Loucy (cell line): ENCODE measurements around the gene SIGLEC12.
"Not testable (repeated sequence)": the region's sequence is repeated elsewhere in the genome, so short reads cannot be mapped to it uniquely, and the experiment has no call there.

ENCODE experiments used
- H2AFZ ChIP-seq: fragments of 200-600 bp; sonication (generic); 2 replicates; pipeline ENCODE4 v1.6.0; 2016; ENCODE audit warnings: antibody characterized with exemption, mild to moderate bottlenecking, low read length, moderate library complexity
- H3F3A ChIP-seq: fragments of 200-600 bp; 2 replicates; pipeline ENCODE4 v1.6.0; 2016; ENCODE audit warnings: antibody characterized with exemption, low read depth, mild to moderate bottlenecking
- H3K27me3 ChIP-seq: fragments of 200-600 bp; sonication (generic); 2 replicates; pipeline ENCODE4 v1.6.1; 2014; ENCODE audit warnings: low read length, mild to moderate bottlenecking; ENCODE audit not compliant: insufficient read depth, poor library complexity, severe bottlenecking
- H3K36me3 ChIP-seq: fragments of 200-600 bp; sonication (generic); 2 replicates; pipeline ENCODE4 v1.6.1; 2016; ENCODE audit warnings: low read length; ENCODE audit not compliant: insufficient read depth
- H3K4me1 ChIP-seq: fragments of 200-600 bp; sonication (generic); 2 replicates; pipeline ENCODE4 v1.5.1; 2014; ENCODE audit warnings: low read length, mild to moderate bottlenecking; ENCODE audit not compliant: insufficient read depth, poor library complexity, severe bottlenecking
- H3K4me2 ChIP-seq: fragments of 200-600 bp; sonication (generic); 2 replicates; pipeline ENCODE4 v1.6.0; 2014; ENCODE audit warnings: antibody characterized with exemption, low read length, low read depth, mild to moderate bottlenecking; ENCODE audit not compliant: poor library complexity, severe bottlenecking
- H3K4me3 ChIP-seq: fragments of 200-600 bp; sonication (generic); 2 replicates; pipeline ENCODE4 v1.5.1; 2014; ENCODE audit warnings: low read length, mild to moderate bottlenecking, mixed read lengths; ENCODE audit not compliant: poor library complexity, severe bottlenecking
- H3K79me2 ChIP-seq: fragments of 200-600 bp; sonication (generic); 2 replicates; pipeline ENCODE4 v1.6.1; 2014; ENCODE audit warnings: low read length; ENCODE audit not compliant: insufficient read depth
- H3K9ac ChIP-seq: fragments of 200-600 bp; sonication (generic); 2 replicates; pipeline ENCODE4 v1.6.0; 2014; ENCODE audit warnings: mild to moderate bottlenecking, low read depth, low read length, moderate library complexity; ENCODE audit not compliant: poor library complexity, severe bottlenecking
- H3K9me2 ChIP-seq: fragments of 200-600 bp; sonication (generic); replicated peaks from 2 replicates; pipeline ENCODE4 v1.6.1; 2016; ENCODE audit warnings: low read depth, low read length, mixed read lengths
- H3K9me3 ChIP-seq: fragments of 200-600 bp; sonication (generic); 2 replicates; pipeline ENCODE4 v1.6.1; 2014; ENCODE audit warnings: mild to moderate bottlenecking, antibody characterized with exemption, low read length, low read depth; ENCODE audit not compliant: insufficient read depth
- H4K20me1 ChIP-seq: fragments of 200-600 bp; sonication (generic); 2 replicates; pipeline ENCODE4 v1.6.0; 2014; ENCODE audit warnings: antibody characterized with exemption, low read length, mild to moderate bottlenecking; ENCODE audit not compliant: insufficient read depth, poor library complexity, severe bottlenecking
- CTCF ChIP-seq: fragments of 200-600 bp; sonication (generic); conservative IDR thresholded peaks from 2 replicates; pipeline ENCODE4 v1.5.1; 2014; ENCODE audit warnings: mild to moderate bottlenecking, antibody characterized with exemption, low read length
- EZH2phosphoT487 ChIP-seq: fragments of 200-600 bp; IDR thresholded peaks from 2 replicates; pipeline ENCODE4 v1.6.1; 2018; ENCODE audit warnings: antibody characterized with exemption, mild to moderate bottlenecking, moderate library complexity, borderline replicate concordance

Gene SIGLEC12

DNA sequence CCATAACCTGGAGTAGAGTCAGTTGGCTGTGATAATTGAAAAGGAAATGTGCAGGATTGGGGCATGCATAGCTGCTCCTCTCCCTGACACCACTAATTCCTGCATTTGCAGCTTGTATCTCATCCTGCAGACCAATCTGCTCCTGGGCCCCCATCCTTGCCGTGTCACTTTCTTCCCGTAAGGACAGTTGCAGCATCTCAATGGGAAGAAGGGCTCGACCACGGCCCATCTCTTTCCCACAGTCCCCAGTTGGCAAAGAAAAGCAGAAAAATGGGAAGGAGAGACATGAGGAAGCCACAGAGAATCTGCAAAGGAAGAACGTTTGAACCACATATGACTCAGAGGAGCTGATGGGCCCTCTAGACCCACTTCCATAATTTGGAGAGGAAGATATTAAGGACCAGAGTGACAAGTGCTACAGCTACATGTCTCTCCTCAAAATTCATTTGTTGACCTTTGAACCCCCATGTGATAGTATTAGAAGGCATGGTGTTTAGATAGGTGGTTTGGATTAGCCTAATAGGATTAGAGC, 1.8 kb upstream of the SIGLEC12 start:
- Histone ChIP-seq H4K20me1 (no peaks in the 10 kb centered on the region), H3K9me2 (no peaks in the 10 kb centered on the region), H3K36me3 (no peaks in the 10 kb centered on the region), H3F3A (no peaks in the 10 kb centered on the region), H2AFZ (no peak overlapping the region), H3K27me3 (peaks cover 4% of the 10 kb centered on the region), H3K9me3 (no peaks in the 10 kb centered on the region), H3K4me1 (peaks cover 9% of the 10 kb centered on the region), H3K4me2 (no peak overlapping the region), H3K79me2 (no peaks in the 10 kb centered on the region), H3K4me3 (no peak overlapping the region), H3K9ac (no peak overlapping the region)
- TF ChIP-seq EZH2phosphoT487, result no peak
- no peak for TF ChIP-seq CTCF

- not testable (repeated sequence) for H3K9ac ChIP-seq, H3K4me1 ChIP-seq, H4K20me1 ChIP-seq, H3K9me3 ChIP-seq, H3K36me3 ChIP-seq, H3K79me2 ChIP-seq, H3K9me2 ChIP-seq, H3K27me3 ChIP-seq, H3K4me3 ChIP-seq, H3F3A ChIP-seq, H2AFZ ChIP-seq
- H3K4me2 ChIP-seq, result peak overlapping the region; percentile 56
Measured at GRCh38 chr19:51500931-51501330, 669 bp downstream of the SIGLEC12 start.

- no peaks in the 10 kb centered on the region for H3F3A ChIP-seq
- no peaks in the 10 kb centered on the region for H4K20me1 ChIP-seq
- no peaks in the 10 kb centered on the region for H3K9me3 ChIP-seq
- H3K4me1 ChIP-seq, result peaks cover 9% of the 10 kb centered on the region
- no peak overlapping the region for H2AFZ ChIP-seq
- no peaks in the 10 kb centered on the region for H3K36me3 ChIP-seq
- H3K9ac ChIP-seq, result no peak overlapping the region
- no peaks in the 10 kb centered on the region for H3K27me3 ChIP-seq
- H3K9me2 ChIP-seq, result no peaks in the 10 kb centered on the region
- TF ChIP-seq EZH2phosphoT487 (no peak), CTCF (no peak)
- no peaks in the 10 kb centered on the region for H3K79me2 ChIP-seq
- no peak overlapping the region for H3K4me3 ChIP-seq
- H3K4me2 ChIP-seq, result no peak overlapping the region
Measured at GRCh38 chr19:51497666-51498065, 3.9 kb downstream of the SIGLEC12 start.

- no peaks in the 10 kb centered on the region for H3F3A ChIP-seq
- no peak overlapping the region for H3K9ac ChIP-seq
- H3K4me2 ChIP-seq, result no peak overlapping the region
- H3K4me1 ChIP-seq, result no peaks in the 10 kb centered on the region
- no peaks in the 10 kb centered on the region for H4K20me1 ChIP-seq
- H3K79me2 ChIP-seq, result no peaks in the 10 kb centered on the region
- no peaks in the 10 kb centered on the region for H3K9me3 ChIP-seq
- no peaks in the 10 kb centered on the region for H3K36me3 ChIP-seq
- no peaks in the 10 kb centered on the region for H3K9me2 ChIP-seq
- TF ChIP-seq CTCF (no peak), EZH2phosphoT487 (no peak)
- no peak overlapping the region for H2AFZ ChIP-seq
- H3K4me3 ChIP-seq, result no peak overlapping the region
- no peaks in the 10 kb centered on the region for H3K27me3 ChIP-seq
Measured at GRCh38 chr19:51493776-51494175, 7.8 kb downstream of the SIGLEC12 start.
